NCI-H146 (cell line): ENCODE measurements around the gene TTLL11.

ENCODE experiments used
- DNase-seq: peaks from one replicate; lab custom pipeline; 2025; lab: John Stamatoyannopoulos, UW

TTLL11 gene

DNA sequence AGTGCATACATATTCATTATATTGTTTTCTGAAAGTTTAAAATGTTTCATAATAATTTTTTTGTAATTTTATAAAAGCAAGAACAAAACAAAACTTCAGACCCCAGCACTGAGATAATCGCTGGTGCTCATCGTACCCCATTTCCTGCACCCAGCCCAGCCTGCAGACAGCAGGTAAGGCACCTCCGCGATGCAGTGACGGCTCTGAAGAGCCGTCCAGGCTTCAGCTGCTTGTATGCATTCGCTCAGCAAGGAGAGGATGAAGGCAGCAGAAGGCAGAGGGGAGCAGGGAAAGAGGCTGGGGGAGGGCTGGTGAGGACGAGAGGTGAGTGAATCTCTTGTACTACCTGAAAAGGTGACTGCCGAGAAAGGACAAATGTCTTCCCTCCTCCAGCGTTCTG is 153.5 kb downstream of the TTLL11 start:
- no peak for DNase-seq

DNA sequence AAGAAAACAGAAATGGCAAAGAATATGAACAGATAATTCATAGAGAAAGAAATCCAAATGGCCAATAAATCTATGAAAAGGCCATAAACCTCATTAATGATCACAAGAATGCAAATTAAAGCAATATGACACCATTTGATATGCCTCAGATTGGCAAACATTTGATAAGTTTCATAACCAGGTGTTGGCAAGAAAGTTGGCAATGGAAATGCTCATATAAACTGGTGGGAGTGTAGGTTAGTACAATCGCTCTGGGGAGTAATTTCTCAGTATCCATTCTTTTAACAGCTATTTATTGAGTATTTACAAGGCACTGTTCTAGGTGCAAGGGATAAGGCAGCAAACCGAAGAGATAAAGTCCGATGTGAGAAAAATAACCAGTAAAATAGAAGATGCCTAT is 154.5 kb downstream of the TTLL11 start:
- no peak for DNase-seq

DNA sequence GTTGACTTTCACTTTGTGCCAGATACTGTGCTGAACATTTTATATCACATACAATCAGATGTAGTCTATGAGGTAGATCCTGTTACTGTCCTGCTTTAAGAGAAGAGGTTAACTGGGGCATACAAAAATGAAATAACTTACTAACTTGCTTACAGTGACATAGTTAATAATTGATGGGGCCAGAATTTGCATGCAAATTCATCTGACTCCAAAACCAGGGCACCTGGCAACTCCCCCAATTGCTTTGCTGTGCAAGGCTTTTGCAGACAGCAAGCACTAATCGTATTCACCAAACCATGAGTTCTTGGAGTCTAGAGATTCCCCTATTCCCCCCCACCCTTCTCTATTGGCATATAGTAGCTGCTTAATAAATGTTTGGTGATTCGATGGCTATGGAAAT is 155.9 kb downstream of the TTLL11 start:
- no peak for DNase-seq

DNA sequence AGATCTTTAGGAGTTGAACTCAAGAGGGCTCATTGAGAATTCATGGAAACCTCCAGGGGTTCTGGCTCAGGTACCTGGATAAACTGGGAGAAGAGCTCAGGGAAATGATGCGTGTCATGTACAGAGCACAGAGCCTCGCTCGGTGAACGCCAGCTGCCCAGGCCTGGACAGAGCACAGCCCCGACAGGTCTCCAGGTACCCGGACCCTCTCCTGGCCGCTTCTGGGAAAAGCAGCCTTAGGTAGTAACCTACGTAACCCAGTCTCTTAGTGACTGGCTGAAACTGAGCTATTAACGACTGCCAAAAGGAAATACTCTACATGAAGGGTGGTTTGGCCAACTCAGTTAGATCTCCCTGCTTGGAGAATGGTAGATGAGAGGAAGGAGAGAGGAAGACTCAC is 157.4 kb downstream of the TTLL11 start:
- no peak for DNase-seq

DNA sequence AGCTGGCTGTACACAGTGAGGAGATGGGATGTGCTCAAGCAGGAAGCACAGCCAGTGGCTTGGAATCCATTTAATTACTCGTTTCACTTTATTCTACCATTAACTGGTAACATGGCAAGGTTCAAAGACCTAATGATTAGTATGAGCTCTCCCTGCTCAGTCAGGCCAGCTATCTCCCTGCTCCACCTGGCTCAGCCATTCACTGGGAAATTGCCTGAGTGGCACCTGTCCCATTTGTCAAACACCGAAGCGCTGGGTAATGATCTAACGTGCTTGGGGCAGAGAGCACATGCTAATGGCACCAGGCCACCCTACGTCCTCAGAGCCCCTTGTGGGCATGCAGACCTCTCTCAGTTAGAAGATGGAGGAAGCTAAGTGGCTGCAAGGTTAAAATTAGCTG is 162.2 kb downstream of the TTLL11 start:
- DNase-seq = peak; percentile 41

DNA sequence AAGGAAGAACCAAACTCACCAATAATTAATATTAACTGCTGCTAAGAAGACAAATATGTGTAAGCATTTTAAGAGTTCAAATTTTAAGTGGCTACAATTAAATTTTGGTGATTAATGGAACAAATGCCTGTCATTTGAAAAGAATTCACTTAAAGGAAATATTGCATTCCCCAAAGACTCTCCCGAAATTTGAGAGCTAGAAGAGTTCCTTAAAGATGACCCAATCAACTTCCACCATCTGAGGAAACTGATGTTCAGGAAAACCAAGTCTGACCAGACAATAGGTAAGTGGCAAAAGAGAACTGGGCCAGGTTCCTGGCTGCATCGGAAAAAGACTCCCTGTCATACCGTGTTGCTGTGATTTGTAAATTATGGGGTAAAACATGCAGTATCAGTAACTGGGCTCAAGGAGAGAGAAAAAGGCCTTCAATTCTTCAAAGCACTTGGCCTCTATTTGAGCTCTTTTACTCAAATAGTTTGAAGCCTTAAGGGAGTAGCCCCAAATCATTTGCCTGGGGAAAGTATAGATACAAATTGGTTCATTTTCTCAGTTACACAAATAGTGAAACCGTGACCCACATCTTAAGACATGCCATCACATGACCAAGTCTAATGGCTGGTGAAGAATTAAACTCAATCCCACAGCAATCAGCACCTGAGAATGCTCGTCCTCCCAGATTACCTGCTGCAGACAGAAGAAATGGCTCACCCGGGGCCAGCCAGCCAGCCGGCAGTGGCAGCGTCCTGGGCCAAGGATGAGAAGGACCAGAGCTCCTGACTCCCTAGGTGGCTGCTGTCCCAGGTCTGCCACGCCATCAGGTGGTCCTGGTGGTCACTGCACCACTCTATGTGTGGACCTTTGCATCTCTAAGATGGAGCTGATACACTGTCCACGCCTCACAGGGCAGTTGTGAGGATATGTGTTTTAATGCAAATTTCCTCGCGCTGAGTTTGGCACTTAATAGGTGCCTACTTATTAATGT is 162.9 kb downstream of the TTLL11 start:
- peak; percentile 22 for DNase-seq

DNA sequence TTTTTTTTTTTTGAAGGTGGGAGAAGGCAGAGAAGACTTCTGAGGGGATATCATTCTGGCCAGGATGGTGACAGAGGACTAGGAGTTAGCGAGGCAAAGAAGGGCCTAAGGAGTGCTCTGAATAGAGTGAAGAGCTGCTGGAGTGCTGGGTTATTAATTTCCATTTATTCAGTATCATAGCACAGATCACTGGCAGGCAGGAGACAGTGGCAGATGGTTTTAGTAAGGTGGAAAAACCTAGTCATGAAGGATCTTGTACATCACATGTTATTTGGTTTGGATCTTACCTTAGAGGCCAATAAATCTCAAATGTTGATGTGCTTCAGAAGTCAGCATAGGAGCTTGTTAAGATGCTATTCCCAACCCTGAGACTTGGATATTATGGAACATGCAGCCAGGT is 165.5 kb downstream of the TTLL11 start:
- DNase-seq = no peak

DNA sequence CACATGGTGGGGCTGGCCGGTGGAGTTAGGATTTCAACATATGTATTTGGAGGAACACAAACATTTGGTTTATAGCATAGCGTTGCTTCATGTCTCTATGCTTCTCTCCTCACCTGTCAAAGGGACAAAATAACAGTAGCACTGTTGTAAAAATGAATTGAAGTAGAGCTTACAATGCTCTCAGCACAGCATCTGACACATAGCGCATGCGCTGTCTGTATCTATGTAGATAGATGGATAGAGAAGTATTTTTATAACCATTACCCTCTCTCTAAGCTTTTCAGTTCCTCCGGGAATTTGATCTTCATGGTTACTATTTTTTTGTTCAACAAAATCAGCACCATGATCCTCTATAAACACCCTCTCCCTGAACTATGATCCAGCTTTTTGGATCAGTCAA is 166.0 kb downstream of the TTLL11 start:
- DNase-seq = no peak

DNA sequence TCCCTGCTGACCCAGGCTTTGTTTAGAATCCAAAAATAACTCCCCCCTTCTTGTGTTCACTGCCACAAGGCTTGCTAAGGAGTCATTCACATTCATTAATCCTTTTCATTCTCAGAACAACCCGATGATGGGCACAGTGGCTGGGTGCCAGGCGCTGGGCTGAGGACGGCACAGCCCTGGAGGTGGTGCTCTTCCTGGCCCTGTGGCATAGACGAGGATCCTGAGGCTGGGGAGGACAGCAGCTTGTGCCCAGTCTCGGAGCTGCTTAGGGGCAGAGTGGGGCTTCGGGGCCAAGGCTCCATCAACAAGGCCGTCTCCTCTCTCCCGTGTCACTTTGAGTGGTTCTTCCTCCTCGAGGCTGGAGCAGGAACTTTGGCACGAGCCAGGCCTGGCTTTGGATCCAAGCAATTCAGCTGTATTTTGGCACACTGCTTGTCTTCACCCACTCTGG is 166.7 kb downstream of the TTLL11 start:
- DNase-seq = no peak

DNA sequence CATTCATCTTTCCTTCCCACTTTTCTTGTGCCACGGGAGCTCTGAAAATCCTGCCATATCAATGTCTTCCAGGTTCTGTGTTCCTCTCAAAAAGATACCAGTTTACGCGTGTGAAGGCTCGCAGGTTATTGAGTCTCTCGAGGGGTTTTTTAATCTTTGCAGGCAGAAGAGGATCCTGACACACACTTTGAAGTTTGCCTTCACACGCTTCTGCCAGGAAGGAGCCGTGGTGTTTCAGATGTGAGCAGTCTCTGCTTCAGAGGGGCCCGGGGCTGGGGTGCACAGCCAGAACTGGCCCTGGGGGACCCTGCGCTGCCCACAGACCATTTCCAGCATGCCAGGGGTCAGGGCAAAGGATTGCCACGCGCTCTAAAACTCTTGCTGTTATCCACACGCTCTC is 167.2 kb downstream of the TTLL11 start:
- DNase-seq = no peak

DNA sequence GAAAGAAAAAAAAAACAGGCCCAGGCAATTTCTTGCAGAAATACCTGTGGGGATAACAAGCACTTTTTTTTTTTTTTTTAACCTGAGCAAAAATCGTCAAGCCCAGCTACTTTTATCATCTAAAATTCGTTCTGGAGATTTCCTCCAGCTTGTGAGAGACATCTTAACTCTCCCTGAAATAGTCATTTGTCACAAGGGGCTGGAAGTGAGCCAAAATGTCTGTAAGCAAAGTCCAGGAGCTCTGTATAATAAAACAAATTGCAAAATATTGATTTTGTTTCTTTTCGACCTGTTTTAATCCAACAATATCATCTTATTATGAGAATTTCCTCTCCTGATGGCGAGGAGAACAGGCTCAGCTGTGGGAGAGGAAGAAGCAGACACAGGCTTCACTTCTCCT is 168.4 kb downstream of the TTLL11 start:
- peak; percentile 3 for DNase-seq

DNA sequence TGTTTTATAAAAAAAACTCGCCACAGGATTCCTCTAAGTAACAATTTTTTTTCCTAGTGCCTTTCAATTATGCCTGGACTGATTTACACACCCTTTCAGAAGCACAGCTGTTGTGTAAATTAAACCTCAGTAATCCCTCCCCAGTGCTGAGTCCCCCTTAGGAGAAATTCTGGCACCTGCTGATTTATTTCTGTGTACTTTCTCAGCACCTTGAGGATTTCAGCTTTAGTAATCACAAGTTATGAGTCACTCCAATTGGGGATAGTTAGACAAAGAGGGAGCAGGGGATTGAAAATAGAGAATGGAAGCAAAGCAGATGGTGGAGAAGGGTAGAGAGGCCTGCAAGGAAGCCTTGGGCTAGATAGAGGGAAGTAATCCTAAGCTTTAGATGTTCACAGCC is 171.7 kb downstream of the TTLL11 start:
- DNase-seq = peak; percentile 19

DNA sequence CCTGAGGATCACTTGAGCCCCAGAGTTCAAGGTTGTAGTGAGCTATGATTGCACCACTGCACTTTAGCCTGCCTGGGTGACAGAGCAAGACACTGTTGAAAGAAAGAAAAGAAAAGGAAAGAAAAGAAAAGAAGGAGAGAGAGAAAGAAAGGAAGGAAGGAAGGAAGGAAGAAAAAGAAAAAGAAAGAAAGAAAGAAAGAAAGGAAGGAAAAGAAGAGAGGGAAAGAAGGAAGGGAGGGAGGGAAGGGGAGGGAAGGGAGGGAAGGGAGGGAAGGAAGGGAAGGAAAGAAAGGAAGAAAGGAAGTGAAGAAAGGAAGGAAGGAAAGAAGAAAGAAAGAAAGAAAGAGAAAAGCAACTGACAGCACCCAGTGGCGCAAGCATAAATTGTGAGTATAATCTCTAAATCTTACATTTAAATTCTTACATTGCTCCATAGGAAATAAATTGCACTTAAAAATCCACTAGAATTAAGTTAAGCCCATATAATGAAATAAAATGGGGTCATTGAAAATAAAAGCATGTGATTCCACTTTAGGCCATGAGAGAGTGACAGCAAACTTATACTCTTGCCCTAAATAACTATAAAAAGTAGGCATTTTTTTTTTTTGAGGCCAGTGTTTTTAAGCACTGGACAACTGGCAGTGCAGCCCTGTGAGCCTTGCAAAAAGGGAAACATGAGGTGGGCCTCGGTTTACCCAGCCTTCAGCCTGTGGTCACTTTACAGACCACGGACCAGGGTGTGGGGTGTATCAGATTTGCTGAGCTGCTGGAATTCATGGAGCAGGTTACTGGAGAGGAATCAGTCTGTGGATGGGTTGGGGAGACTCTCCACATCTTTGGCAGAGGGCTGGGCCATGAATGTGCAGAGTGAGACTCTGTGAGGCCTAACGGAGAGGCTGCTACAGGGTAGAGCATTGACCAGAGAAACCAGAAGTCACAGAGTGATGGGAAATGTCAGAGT is 175.5 kb downstream of the TTLL11 start:
- DNase-seq = no peak

DNA sequence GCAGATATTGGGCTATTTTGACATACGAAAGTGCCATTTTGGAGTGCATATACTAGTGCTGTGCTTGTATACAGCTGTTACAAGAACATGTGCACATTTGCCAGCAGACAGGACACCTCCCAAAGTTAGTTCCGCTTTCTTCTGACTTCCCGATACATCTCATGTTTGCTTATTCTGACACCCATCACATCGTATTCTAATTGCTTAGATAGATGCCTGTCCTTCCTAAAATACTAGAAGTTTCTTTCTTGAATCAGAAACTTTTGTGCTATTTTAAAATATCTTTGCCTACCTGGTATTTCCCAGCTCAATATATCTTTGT is 177.8 kb downstream of the TTLL11 start:
- no peak for DNase-seq

DNA sequence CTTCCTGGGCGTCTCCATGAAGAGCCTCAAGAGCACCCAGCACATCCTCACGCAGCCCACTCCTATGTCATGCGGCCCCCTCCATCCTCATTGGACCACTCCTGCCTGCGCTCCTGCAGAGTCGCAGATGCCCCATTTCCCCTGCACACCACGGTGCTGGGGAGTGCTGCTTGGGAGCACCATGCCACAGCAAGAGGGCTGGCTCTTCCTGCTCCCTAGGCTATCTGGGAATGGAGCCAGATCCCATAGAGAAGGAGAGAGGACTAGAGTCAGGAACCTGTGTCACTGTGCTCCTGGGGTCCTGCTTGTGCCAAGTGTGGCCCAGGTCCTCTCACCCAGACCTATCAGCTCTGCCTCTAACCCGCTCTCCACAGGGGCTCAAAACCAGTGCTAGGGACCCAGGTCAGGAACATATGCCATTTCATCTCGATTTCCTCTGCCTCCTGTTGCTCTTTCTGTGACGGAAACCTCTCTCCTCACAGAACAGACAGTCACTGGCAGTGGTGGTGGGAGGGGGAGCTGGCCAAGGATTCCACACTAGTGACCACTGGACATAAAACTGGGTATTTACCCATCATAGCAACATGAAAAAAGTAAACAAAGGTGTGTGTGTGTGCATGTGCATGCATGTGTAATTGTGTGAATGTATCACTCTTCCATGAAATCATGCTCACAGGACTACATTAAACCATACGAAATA is 178.4 kb downstream of the TTLL11 start:
- no peak for DNase-seq

DNA sequence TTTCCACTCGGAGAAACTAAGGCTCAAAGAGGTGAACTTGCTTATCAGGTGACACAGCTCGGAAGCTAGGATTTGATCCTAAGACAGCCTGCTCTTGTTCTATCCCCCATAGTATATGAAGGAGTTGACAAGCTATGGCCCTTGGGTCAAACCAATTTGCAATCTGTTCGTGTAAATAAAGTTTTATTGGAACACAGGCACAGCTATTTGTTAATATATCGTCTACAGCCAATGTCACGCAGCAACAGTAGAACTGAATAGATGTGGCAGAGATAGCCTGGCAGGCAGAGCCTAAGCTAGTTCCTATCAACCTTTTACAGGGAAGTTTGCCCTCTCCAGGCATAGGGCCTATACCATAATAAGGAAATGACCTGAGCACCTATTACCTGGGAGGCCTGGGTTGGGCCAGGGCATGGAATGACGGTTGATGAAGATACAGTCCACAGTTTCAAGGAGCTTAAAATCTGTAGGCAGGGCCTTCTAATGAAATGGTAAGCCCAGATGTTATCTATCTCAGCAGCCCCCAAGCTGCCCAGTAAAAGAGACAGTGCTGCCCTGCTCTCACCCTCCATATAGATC is 179.0 kb downstream of the TTLL11 start:
- DNase-seq = no peak

DNA sequence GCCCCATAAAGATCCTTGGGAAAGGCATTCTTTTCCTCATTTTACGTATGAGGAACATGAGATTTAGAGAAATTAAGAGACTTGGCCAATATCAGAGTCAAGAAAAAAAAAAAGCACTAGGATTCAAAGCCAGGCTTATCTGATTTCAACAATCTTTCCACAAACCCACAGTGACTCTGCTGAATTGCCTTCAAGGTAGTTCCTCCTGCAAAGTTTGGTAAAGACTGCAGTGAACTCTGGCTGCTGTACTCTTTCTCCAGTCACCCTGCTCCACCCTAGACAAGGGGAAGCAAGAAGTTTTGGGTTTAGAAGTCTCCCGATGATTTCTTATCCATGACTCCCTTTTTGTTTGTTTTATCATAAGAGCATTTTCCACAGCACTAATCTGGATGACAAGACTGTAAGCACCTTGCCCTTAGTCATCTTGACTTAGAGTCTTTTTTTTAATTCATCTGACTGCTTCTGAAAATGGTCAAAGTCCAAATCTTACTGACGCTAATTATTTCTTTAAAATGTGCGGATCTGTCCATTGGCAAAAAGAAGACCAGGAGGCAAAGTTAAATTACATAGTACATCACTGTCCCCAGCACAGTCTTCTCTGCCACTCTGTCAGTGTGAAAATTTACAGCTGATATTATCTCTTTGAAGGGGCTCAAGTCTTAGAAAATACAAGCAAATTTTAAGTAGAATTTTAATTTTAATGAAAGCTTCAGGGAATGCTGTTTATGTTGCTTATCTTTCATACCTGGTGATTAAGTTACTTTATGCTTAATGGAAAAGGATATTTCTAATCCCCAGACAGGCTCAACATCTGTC is 180.1 kb downstream of the TTLL11 start:
- no peak for DNase-seq

DNA sequence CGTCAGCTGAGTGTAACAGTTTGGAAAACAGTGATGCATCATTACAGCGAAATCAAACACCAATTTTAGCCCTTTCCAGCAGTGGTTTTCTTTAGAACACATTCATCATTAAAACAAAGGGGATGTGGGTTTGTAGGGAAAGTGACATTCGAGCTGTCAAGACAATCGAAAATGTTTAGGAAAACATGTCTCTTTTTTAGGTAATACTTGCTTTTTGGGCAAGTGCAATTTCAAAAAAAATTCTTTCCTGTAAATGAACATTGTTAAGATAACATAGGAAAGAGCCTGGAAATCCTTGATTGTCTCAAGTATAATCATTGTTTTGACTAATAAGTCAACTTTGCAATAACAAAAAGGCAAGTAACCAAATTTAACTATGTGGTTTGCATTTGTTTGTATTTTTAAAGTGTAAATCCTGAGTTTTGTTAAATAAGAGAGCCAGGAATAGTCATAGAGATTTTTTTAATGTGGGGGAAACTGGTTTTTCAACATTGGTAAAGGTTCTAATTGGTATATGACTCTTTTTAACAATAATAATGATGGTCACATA is 182.5 kb downstream of the TTLL11 start:
- DNase-seq = no peak

DNA sequence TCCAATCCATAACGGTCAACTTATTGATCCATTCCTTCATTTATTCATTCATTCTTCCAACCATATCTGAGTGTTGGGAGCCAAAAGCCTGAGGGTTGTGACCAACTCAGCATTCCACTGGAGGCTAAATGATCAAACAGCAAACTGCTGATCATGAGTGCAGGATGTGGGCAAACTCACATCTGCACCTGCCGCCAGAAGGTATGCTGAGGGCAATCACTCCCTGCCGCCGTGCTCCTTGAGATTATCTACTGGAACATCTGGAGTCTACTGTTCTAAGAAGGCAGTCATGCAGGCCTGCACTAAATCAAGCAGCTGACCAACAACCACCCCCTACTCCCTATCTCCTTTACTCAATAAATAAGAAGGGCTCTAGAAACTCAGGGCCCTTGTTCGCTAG is 184.0 kb downstream of the TTLL11 start:
- DNase-seq = no peak

DNA sequence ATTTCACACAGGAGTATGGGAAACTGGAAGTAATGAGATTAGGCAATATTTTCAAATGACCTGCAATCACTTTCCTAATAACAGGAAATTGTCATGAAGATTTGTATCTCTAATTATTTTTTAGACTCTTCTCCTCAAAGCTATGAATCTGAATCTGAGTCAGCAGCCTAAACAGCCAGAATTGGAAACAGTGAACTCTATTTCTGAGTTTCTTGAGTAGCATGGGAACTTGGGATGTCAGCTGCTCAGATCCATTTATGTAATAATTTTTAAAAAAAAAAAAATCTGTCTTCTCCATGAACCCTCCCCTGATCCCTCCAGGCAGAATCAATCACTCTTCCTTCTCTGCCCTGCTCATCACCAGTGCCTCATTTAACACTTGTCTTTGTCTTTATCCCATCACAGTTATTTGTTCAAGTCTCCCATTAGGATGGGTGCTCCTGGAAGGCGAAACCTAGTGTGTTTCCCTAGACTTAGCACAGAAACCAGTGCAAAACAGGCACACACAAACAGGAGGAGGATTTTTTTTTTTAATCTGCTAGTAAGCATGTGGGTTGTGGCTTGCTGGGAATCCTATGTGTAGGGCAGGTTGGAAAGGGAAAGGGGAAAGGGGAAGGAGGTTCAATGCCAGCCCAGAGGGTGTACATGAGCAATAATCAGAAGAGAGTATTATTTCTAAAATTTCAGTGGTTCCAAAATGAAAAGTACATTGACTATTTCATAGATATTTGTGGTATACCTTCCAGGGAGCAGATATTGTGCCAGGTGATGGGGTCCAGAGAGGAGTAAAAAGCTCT is 186.8 kb downstream of the TTLL11 start:
- DNase-seq = no peak
